HepG2 (cell line): ENCODE measurements around the gene C3orf85. TPM values are rescaled to one million over a fixed set of nuclear protein-coding genes. Genes with fewer than 3 reads are reported as not detected.
A peak's percentile ranks its signal among the peaks of the same experiment; 100 is the strongest.

Experiments
- ATAC-seq: fragments of 200-7000 bp; cut with Tn5 transposase; 3 replicates; pipeline ENCODE4 v1.9.1; 2020; ENCODE audit warnings: mild to moderate bottlenecking, moderate library complexity
- BruUV-seq: library from RNA; stranded (reverse); fragments of 400-500 nt; replicated peaks from 2 replicates; lab custom pipeline; 2021; lab: Mats Ljungman, UMichigan
- CTCF ChIA-PET: fragments of 300-600 bp; formaldehyde crosslinking; extraction: SDS; loops from one replicate; lab custom pipeline; 2021; ENCODE audit warnings: low total read pairs, inconsistent platforms, low intra/inter-chr PET ratio; lab: Yijun Ruan, JAX
- POLR2A ChIA-PET: fragments of 350-600 bp; sonication (Branson Sonifier 250); formaldehyde crosslinking; loops from one replicate; lab custom pipeline; 2020; ENCODE audit warnings: antibody characterized with exemption, inconsistent platforms; lab: Yijun Ruan, JAX
- DNase-seq: peaks from one replicate; pipeline ENCODE4 v3.0.0-alpha.2; 2015; ENCODE audit warnings: low spot score
- FAIRE-seq: peaks from 3 replicates; lab custom pipeline; 2011; peaks lifted over from hg19 to GRCh38; lab: Jason Lieb, UNC
- H2AFZ ChIP-seq: one replicate; pipeline ENCODE4 v1.6.1; 2011; ENCODE audit warnings: low read length, inconsistent platforms
- H3K27ac ChIP-seq: fragments of 300-600 bp; 3 replicates; pipeline ENCODE4 v1.8.0; 2011; ENCODE audit warnings: mixed run types, mild to moderate bottlenecking, mixed read lengths, low read length, inconsistent platforms; ENCODE audit not compliant: insufficient read depth; ENCODE audit errors: extremely low read length
- H3K27me3 ChIP-seq, 2 experiments: fragments of 200-600 bp in 1 of 2; 2 replicates in 1 of 2; 3 replicates in 1 of 2; pipeline versions ENCODE4 v1.6.0 to v1.8.0; 2011; ENCODE audit warnings: low read length in 2 of 2, mild to moderate bottlenecking in 2 of 2, moderate library complexity in 2 of 2, inconsistent platforms in 1 of 2; ENCODE audit not compliant: insufficient read depth in 2 of 2, control insufficient read depth in 1 of 2
- H3K36me3 ChIP-seq, 2 experiments: fragments of 200-600 bp in 1 of 2; replicated peaks in 1 of 2; 2 replicates in 1 of 2; 3 replicates in 1 of 2; pipeline versions ENCODE4 v1.5.1 to v1.8.0; 2011; ENCODE audit warnings: low read length in 2 of 2, inconsistent platforms in 1 of 2; ENCODE audit not compliant: insufficient read depth in 2 of 2, control insufficient read depth in 1 of 2
- H3K4me1 ChIP-seq: 2 replicates; pipeline ENCODE4 v1.5.1; 2012; ENCODE audit warnings: low read length, inconsistent platforms; ENCODE audit not compliant: insufficient read depth
- H3K4me2 ChIP-seq: 2 replicates; pipeline ENCODE4 v1.6.0; 2011; ENCODE audit warnings: low read depth, low read length, inconsistent platforms
- H3K4me3 ChIP-seq, 3 experiments: fragments of 200-600 bp in 1 of 3; sonication (generic), shearing (Covaris generic) in 1 of 3; replicated peaks in 1 of 3; 2 replicates each; pipeline ENCODE4 v1.5.1; 2011 to 2016; ENCODE audit warnings: low read length in 3 of 3, inconsistent platforms in 2 of 3, low read depth in 2 of 3, mild to moderate bottlenecking in 2 of 3, control low read depth in 1 of 3, mixed read lengths in 1 of 3; ENCODE audit not compliant: insufficient read depth in 1 of 3
- H3K79me2 ChIP-seq: one replicate; pipeline ENCODE4 v1.6.1; 2011; ENCODE audit warnings: low read length, inconsistent platforms; ENCODE audit not compliant: insufficient read depth
- H3K9ac ChIP-seq: 2 replicates; pipeline ENCODE4 v1.6.0; 2011; ENCODE audit warnings: mild to moderate bottlenecking, low read depth, low read length, inconsistent platforms; ENCODE audit not compliant: insufficient read depth
- H3K9me3 ChIP-seq: 2 replicates; pipeline ENCODE4 v1.5.1; 2012; ENCODE audit warnings: mild to moderate bottlenecking, low read length
- H4K20me1 ChIP-seq: 2 replicates; pipeline ENCODE4 v1.6.0; 2011; ENCODE audit warnings: inconsistent platforms, mild to moderate bottlenecking, low read length, moderate library complexity; ENCODE audit not compliant: insufficient read depth
- EHMT2 ChIP-seq: fragments of 200-600 bp; sonication (generic); IDR thresholded peaks from 2 replicates; pipeline ENCODE4 v1.7.0; 2017; ENCODE audit warnings: antibody characterized with exemption, low read depth, low read length, borderline replicate concordance
- NCOA1 ChIP-seq: sonication (generic); formaldehyde crosslinking; IDR thresholded peaks from 2 replicates; pipeline ENCODE4 v1.9.0; 2021; ENCODE audit warnings: missing genetic modification reagents
- PBX3 ChIP-seq: sonication (generic); formaldehyde crosslinking; IDR thresholded peaks from 2 replicates; pipeline ENCODE4 v1.8.1; 2023; ENCODE audit warnings: missing genetic modification reagents, inconsistent platforms, borderline replicate concordance
- RERE ChIP-seq: IDR thresholded peaks from 2 replicates; pipeline ENCODE4 v1.6.1; 2016; ENCODE audit warnings: low read depth, missing genetic modification reagents, missing compliant biosample characterization
- ZKSCAN8 ChIP-seq: IDR thresholded peaks from 2 replicates; pipeline ENCODE4 v1.6.1; 2016; ENCODE audit warnings: borderline replicate concordance, missing genetic modification reagents, missing compliant biosample characterization
- ZNF260 ChIP-seq: sonication (generic); formaldehyde crosslinking; IDR thresholded peaks from 2 replicates; pipeline ENCODE4 v1.4.0; 2020; ENCODE audit warnings: missing genetic modification reagents, low read depth, mild to moderate bottlenecking, borderline replicate concordance
- ZNF530 ChIP-seq: sonication (generic); formaldehyde crosslinking; IDR thresholded peaks from 2 replicates; pipeline ENCODE4 v1.5.0; 2020; ENCODE audit warnings: low read depth, mild to moderate bottlenecking, missing genetic modification reagents
- ZNF775 ChIP-seq: sonication (generic); formaldehyde crosslinking; IDR thresholded peaks from 2 replicates; pipeline ENCODE4 v1.4.0; 2020; ENCODE audit warnings: missing genetic modification reagents, mild to moderate bottlenecking, moderate library complexity, borderline replicate concordance
- WGBS: methylation state at CpG from one replicate; pipeline ENCODE4 v1.1.6; 2017; ENCODE audit warnings: low lambda C conversion rate; 5-methylcytosine and 5-hydroxymethylcytosine counted together
- in situ Hi-C: cut with HindIII; loops from 2 replicates; pipeline ENCODE4 v1.10.0; 2017; ENCODE audit warnings: low pct_unique_long_range_greater_than_20kb; ENCODE audit not compliant: extremely low pct_ligation_motif_present
- intact Hi-C: fragments of 100-400 bp; cut with micrococcal nuclease; formaldehyde crosslinking; loops from one replicate; pipeline ENCODE4 v1.10.0; 2022; ENCODE audit not compliant: unreplicated experiment
- polyA plus RNA-seq, 8 experiments: library from polyadenylated mRNA; depleted of rRNA in 3 of 8; stranded (reverse) in 7 of 8; unstranded in 1 of 8; fragments of >200 nt; fragmentation: Illumina TruSeq in 4 of 8; extraction: Trizol in 4 of 8; gene quantifications; 2 replicates each; pipeline versions ENCODE4 v1.2.1 to v1.2.3, GENCODE V29; 2011 to 2016; ENCODE audit warnings: low read depth in 4 of 8, missing spikeins in 1 of 8, mixed read lengths in 1 of 8; ENCODE audit not compliant: insufficient read depth in 1 of 8
- total RNA-seq, 5 experiments: library from RNA; depleted of rRNA; stranded (reverse); fragments of >200 nt; fragmentation: Illumina TruSeq; extraction: Trizol; gene quantifications; 2 replicates each; pipeline ENCODE4 v1.2.3, GENCODE V29; 2016; ENCODE audit warnings: low read depth in 1 of 5

C3orf85 gene
- total and polyA plus RNA-seq, 2 of the 13 experiments (the other 11 are each of a cell fraction or from before 2014, with no cell fraction given) = not detected

- Histone ChIP-seq H3K4me2 (no peak overlapping the region), H2AFZ (no peak overlapping the region), H3K9me3 (no peaks in the 10 kb centered on the region), H4K20me1 (no peaks in the 10 kb centered on the region), H3K27me3 (no peaks in the 10 kb centered on the region), H3K9ac (no peak overlapping the region)
- in situ Hi-C loops (no loop called here), intact Hi-C loops (no loop called here)
- WGBS = 15% methylated on average over 4 of the region's 4 CpGs
- no TSS peak for BruUV-seq
- CTCF ChIA-PET = no interaction called here
- no peak for DNase-seq
- TF ChIP-seq EHMT2 (no peak), ZNF775 (CRISPR knock-in tag) (no peak), ZNF260 (no peak), ZKSCAN8 (CRISPR knock-in tag) (no peak), NCOA1 (CRISPR knock-in tag) (no peak), RERE (CRISPR knock-in tag) (no peak), PBX3 (CRISPR knock-in tag) (no peak), ZNF530 (CRISPR knock-in tag) (no peak)
- TF ChIP-seq, all 625 proteins: peak for 0
- H3K79me2 ChIP-seq = no peaks in the 10 kb centered on the region
- H3K36me3 ChIP-seq = no peaks in the 10 kb centered on the region
- ATAC-seq = peak; percentile 50
- POLR2A ChIA-PET = no interaction called here
- FAIRE-seq = no peak
- no peak overlapping the region for H3K27ac ChIP-seq
- H3K4me3 ChIP-seq = no peak overlapping the region
- no peaks in the 10 kb centered on the region for H3K4me1 ChIP-seq
Observed at GRCh38 chr3:109109574-109109973, 26.9 kb upstream of the C3orf85 start.
